K562 (cell line): ENCODE data around the gene OSBP2. TPM values are rescaled to one million over a fixed set of nuclear protein-coding genes. Genes with fewer than 3 reads are reported as not detected.

Source experiments
- NFE2 ChIP-seq: IDR thresholded peaks from 2 replicates; pipeline ENCODE4 v1.6.1; 2014; ENCODE audit warnings: antibody characterized with exemption, low read depth
- POLR2B ChIP-seq: fragments of 450-650 bp; IDR thresholded peaks from 2 replicates; pipeline ENCODE4 v1.6.1; 2018; ENCODE audit warnings: low read depth; ENCODE audit not compliant: partially characterized antibody
- ZNF766 ChIP-seq: fragments of 200-800 bp; sonication (Bioruptor generic); conservative IDR thresholded peaks from 2 replicates; pipeline ENCODE4 v1.6.1; 2016; ENCODE audit warnings: missing genetic modification characterization, missing compliant biosample characterization
- polyA plus RNA-seq, 8 experiments: library from polyadenylated mRNA; depleted of rRNA in 4 of 8; stranded (reverse) in 5 of 8; unstranded in 3 of 8; fragments of >200 nt; fragmentation: Nextera tagmentation in 2 of 8; fragmentation: Illumina TruSeq in 1 of 8; extraction: Ambion mirVana in 2 of 8; extraction: Trizol in 1 of 8; gene quantifications; 2 replicates each; pipeline versions ENCODE4 v1.2.1 to v1.2.3, GENCODE V29; 2011 to 2014; ENCODE audit warnings: inconsistent platforms in 1 of 8, missing spikeins in 1 of 8
- total RNA-seq, 7 experiments: library from RNA; depleted of rRNA in 6 of 7; stranded (reverse); fragments of >200 nt in 6 of 7; fragmentation: Illumina TruSeq in 2 of 7; extraction: Trizol in 2 of 7; gene quantifications; 2 replicates each; pipeline versions ENCODE4 v1.2.1 to v1.2.3, GENCODE V29; 2011 to 2021; ENCODE audit warnings: low replicate concordance in 1 of 7
- TF ChIP-seq, protein P1 (sequence below): fragments of 200-600 bp; sonication (generic); IDR thresholded peaks from one replicate; pipeline ENCODE4 v1.6.1; 2012; ENCODE audit warnings: mild to moderate bottlenecking, low read depth, low read length, inconsistent platforms
- TF ChIP-seq, protein P2 (sequence below): fragments of 450-650 bp; conservative IDR thresholded peaks from 2 replicates; pipeline ENCODE4 v1.6.1; 2016; ENCODE audit warnings: missing genetic modification characterization, low read depth, mild to moderate bottlenecking, missing compliant biosample characterization, moderate library complexity
- TF ChIP-seq, protein P3 (sequence below): fragments of 250-450 bp; sonication (Bioruptor Pico); IDR thresholded peaks from 2 replicates; pipeline ENCODE4 v1.6.1; 2021; ENCODE audit warnings: mild to moderate bottlenecking
- TF ChIP-seq, protein P4 (sequence below): fragments of 450-650 bp; IDR thresholded peaks from 2 replicates; pipeline ENCODE4 v1.6.1; 2016; ENCODE audit warnings: low read depth

OSBP2 gene
- total and polyA plus RNA-seq, 9 of the 15 experiments (the other 6 are each of a cell fraction or from before 2014, with no cell fraction given), result 0.52 to 29.5 (median 21.6) TPM

DNA sequence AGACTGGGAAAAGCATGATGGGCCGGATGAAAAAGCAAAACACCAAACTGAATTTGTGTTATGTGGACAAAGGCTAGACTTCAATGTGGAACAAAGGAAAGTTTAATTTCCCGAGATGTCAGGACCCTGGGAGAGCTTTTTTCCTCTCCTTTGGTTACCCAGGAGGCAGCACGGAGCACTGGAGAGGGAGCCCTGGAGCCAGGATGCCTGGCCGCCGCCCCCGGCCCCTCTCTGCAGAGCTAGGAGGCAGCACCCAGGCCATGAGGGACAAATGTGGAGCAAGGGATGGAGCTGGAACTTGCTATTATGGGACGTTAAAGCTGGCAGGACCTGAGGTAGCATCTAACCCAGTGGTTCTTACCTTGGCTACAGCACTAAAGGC lies 165.0 kb downstream of the OSBP2 start (continued):
- TF ChIP-seq, protein P1, sequence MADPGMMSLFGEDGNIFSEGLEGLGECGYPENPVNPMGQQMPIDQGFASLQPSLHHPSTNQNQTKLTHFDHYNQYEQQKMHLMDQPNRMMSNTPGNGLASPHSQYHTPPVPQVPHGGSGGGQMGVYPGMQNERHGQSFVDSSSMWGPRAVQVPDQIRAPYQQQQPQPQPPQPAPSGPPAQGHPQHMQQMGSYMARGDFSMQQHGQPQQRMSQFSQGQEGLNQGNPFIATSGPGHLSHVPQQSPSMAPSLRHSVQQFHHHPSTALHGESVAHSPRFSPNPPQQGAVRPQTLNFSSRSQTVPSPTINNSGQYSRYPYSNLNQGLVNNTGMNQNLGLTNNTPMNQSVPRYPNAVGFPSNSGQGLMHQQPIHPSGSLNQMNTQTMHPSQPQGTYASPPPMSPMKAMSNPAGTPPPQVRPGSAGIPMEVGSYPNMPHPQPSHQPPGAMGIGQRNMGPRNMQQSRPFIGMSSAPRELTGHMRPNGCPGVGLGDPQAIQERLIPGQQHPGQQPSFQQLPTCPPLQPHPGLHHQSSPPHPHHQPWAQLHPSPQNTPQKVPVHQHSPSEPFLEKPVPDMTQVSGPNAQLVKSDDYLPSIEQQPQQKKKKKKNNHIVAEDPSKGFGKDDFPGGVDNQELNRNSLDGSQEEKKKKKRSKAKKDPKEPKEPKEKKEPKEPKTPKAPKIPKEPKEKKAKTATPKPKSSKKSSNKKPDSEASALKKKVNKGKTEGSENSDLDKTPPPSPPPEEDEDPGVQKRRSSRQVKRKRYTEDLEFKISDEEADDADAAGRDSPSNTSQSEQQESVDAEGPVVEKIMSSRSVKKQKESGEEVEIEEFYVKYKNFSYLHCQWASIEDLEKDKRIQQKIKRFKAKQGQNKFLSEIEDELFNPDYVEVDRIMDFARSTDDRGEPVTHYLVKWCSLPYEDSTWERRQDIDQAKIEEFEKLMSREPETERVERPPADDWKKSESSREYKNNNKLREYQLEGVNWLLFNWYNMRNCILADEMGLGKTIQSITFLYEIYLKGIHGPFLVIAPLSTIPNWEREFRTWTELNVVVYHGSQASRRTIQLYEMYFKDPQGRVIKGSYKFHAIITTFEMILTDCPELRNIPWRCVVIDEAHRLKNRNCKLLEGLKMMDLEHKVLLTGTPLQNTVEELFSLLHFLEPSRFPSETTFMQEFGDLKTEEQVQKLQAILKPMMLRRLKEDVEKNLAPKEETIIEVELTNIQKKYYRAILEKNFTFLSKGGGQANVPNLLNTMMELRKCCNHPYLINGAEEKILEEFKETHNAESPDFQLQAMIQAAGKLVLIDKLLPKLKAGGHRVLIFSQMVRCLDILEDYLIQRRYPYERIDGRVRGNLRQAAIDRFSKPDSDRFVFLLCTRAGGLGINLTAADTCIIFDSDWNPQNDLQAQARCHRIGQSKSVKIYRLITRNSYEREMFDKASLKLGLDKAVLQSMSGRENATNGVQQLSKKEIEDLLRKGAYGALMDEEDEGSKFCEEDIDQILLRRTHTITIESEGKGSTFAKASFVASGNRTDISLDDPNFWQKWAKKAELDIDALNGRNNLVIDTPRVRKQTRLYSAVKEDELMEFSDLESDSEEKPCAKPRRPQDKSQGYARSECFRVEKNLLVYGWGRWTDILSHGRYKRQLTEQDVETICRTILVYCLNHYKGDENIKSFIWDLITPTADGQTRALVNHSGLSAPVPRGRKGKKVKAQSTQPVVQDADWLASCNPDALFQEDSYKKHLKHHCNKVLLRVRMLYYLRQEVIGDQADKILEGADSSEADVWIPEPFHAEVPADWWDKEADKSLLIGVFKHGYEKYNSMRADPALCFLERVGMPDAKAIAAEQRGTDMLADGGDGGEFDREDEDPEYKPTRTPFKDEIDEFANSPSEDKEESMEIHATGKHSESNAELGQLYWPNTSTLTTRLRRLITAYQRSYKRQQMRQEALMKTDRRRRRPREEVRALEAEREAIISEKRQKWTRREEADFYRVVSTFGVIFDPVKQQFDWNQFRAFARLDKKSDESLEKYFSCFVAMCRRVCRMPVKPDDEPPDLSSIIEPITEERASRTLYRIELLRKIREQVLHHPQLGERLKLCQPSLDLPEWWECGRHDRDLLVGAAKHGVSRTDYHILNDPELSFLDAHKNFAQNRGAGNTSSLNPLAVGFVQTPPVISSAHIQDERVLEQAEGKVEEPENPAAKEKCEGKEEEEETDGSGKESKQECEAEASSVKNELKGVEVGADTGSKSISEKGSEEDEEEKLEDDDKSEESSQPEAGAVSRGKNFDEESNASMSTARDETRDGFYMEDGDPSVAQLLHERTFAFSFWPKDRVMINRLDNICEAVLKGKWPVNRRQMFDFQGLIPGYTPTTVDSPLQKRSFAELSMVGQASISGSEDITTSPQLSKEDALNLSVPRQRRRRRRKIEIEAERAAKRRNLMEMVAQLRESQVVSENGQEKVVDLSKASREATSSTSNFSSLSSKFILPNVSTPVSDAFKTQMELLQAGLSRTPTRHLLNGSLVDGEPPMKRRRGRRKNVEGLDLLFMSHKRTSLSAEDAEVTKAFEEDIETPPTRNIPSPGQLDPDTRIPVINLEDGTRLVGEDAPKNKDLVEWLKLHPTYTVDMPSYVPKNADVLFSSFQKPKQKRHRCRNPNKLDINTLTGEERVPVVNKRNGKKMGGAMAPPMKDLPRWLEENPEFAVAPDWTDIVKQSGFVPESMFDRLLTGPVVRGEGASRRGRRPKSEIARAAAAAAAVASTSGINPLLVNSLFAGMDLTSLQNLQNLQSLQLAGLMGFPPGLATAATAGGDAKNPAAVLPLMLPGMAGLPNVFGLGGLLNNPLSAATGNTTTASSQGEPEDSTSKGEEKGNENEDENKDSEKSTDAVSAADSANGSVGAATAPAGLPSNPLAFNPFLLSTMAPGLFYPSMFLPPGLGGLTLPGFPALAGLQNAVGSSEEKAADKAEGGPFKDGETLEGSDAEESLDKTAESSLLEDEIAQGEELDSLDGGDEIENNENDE, result no peak
- no peak for TF ChIP-seq POLR2B
- TF ChIP-seq, protein P2, sequence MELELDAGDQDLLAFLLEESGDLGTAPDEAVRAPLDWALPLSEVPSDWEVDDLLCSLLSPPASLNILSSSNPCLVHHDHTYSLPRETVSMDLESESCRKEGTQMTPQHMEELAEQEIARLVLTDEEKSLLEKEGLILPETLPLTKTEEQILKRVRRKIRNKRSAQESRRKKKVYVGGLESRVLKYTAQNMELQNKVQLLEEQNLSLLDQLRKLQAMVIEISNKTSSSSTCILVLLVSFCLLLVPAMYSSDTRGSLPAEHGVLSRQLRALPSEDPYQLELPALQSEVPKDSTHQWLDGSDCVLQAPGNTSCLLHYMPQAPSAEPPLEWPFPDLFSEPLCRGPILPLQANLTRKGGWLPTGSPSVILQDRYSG, result no peak
- TF ChIP-seq, protein P3, sequence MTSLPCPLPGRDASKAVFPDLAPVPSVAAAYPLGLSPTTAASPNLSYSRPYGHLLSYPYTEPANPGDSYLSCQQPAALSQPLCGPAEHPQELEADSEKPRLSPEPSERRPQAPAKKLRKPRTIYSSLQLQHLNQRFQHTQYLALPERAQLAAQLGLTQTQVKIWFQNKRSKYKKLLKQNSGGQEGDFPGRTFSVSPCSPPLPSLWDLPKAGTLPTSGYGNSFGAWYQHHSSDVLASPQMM (CRISPR knock-in tag), result no peak
- no peak for TF ChIP-seq NFE2
- no peak for TF ChIP-seq ZNF766
- TF ChIP-seq, protein P4, sequence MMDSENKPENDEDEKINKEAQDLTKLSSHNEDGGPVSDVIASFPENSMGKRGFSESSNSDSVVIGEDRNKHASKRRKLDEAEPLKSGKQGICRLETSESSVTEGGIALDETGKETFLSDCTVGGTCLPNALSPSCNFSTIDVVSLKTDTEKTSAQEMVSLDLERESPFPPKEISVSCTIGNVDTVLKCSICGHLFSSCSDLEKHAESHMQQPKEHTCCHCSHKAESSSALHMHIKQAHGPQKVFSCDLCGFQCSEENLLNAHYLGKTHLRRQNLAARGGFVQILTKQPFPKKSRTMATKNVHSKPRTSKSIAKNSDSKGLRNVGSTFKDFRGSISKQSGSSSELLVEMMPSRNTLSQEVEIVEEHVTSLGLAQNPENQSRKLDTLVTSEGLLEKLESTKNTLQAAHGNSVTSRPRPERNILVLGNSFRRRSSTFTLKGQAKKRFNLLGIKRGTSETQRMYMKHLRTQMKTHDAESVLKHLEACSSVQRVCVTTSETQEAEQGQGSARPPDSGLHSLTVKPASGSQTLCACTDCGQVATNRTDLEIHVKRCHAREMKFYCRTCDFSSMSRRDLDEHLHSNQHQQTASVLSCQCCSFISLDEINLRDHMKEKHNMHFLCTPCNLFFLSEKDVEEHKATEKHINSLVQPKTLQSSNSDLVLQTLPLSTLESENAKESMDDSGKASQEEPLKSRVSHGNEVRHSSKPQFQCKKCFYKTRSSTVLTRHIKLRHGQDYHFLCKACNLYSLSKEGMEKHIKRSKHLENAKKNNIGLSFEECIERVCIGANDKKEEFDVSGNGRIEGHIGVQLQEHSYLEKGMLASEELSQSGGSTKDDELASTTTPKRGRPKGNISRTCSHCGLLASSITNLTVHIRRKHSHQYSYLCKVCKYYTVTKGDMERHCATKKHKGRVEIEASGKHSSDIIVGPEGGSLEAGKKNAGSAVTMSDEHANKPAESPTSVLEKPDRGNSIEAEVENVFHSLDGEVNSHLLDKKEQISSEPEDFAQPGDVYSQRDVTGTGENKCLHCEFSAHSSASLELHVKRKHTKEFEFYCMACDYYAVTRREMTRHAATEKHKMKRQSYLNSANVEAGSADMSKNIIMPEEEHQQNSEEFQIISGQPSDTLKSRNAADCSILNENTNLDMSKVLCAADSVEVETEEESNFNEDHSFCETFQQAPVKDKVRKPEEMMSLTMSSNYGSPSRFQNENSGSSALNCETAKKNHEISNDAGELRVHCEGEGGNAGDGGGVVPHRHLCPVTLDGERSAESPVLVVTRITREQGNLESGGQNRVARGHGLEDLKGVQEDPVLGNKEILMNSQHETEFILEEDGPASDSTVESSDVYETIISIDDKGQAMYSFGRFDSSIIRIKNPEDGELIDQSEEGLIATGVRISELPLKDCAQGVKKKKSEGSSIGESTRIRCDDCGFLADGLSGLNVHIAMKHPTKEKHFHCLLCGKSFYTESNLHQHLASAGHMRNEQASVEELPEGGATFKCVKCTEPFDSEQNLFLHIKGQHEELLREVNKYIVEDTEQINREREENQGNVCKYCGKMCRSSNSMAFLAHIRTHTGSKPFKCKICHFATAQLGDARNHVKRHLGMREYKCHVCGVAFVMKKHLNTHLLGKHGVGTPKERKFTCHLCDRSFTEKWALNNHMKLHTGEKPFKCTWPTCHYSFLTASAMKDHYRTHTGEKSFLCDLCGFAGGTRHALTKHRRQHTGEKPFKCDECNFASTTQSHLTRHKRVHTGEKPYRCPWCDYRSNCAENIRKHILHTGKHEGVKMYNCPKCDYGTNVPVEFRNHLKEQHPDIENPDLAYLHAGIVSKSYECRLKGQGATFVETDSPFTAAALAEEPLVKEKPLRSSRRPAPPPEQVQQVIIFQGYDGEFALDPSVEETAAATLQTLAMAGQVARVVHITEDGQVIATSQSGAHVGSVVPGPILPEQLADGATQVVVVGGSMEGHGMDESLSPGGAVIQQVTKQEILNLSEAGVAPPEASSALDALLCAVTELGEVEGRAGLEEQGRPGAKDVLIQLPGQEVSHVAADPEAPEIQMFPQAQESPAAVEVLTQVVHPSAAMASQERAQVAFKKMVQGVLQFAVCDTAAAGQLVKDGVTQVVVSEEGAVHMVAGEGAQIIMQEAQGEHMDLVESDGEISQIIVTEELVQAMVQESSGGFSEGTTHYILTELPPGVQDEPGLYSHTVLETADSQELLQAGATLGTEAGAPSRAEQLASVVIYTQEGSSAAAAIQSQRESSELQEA, result no peak
